ENCODE measurements around the gene IFNL2.

GRCh38 chr19:39296055-39296645 is 28.0 kb downstream of the IFNL2 start, which contains the start of gene IFNL1:
- TF ChIP-seq, protein P1, sequence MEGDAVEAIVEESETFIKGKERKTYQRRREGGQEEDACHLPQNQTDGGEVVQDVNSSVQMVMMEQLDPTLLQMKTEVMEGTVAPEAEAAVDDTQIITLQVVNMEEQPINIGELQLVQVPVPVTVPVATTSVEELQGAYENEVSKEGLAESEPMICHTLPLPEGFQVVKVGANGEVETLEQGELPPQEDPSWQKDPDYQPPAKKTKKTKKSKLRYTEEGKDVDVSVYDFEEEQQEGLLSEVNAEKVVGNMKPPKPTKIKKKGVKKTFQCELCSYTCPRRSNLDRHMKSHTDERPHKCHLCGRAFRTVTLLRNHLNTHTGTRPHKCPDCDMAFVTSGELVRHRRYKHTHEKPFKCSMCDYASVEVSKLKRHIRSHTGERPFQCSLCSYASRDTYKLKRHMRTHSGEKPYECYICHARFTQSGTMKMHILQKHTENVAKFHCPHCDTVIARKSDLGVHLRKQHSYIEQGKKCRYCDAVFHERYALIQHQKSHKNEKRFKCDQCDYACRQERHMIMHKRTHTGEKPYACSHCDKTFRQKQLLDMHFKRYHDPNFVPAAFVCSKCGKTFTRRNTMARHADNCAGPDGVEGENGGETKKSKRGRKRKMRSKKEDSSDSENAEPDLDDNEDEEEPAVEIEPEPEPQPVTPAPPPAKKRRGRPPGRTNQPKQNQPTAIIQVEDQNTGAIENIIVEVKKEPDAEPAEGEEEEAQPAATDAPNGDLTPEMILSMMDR (IDR thresholded peaks at IDR 0.05): no peak
- TF ChIP-seq EP300 (IDR thresholded peaks at IDR 0.05) (no peak), POLR2A (IDR thresholded peaks at IDR 0.05) (no peak)

Measured in suprapubic skin (tissue), 3 donors.